ENCODE measurements around the gene MGAT5.

Gene MGAT5

GRCh38 chr2:134362152-134362668 lies 108.3 kb downstream of the MGAT5 start:
- no peak overlapping the region for H3K27ac ChIP-seq
- H3K4me1 ChIP-seq (ENCODE audit: control insufficient read depth in 1 of 2, insufficient read depth in 1 of 2, low read depth in 1 of 2, low read length in 1 of 2) = no peaks in the 10 kb centered on the region
- TF ChIP-seq, protein P1, sequence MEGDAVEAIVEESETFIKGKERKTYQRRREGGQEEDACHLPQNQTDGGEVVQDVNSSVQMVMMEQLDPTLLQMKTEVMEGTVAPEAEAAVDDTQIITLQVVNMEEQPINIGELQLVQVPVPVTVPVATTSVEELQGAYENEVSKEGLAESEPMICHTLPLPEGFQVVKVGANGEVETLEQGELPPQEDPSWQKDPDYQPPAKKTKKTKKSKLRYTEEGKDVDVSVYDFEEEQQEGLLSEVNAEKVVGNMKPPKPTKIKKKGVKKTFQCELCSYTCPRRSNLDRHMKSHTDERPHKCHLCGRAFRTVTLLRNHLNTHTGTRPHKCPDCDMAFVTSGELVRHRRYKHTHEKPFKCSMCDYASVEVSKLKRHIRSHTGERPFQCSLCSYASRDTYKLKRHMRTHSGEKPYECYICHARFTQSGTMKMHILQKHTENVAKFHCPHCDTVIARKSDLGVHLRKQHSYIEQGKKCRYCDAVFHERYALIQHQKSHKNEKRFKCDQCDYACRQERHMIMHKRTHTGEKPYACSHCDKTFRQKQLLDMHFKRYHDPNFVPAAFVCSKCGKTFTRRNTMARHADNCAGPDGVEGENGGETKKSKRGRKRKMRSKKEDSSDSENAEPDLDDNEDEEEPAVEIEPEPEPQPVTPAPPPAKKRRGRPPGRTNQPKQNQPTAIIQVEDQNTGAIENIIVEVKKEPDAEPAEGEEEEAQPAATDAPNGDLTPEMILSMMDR (IDR thresholded peaks at IDR 0.05) = no peak
- H3K9me3 ChIP-seq = no peaks in the 10 kb centered on the region
- no peak overlapping the region for H3K4me3 ChIP-seq (ENCODE audit: low read depth in 1 of 2, low read length in 1 of 2)
- H3K36me3 ChIP-seq = peaks cover 37% of the 10 kb centered on the region
- no peaks in the 10 kb centered on the region for H3K27me3 ChIP-seq

DNA sequence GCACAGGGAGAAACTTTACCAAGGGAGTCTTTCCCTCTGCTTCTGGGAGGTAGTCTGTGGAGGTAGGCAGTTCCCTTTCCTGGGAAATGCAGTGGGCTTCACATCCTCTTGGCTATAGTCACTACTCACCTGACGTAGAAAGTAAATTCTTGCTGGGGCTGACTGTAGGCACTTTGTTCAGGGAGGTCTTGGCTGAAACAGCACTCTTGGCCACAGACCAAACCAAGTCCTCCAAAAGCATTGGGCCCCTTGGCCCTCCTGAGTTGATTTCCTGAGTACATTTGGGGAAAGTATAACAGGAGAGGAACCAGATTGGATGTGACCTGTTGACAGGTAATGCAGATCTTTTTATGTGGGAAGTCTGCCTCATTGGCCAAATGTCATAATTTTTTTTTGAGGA lies 108.9 kb downstream of the MGAT5 start:
- no peaks in the 10 kb centered on the region for H3K4me1 ChIP-seq (ENCODE audit: control insufficient read depth in 1 of 2, insufficient read depth in 1 of 2, low read depth in 1 of 2, low read length in 1 of 2)
- peaks cover 37% of the 10 kb centered on the region for H3K36me3 ChIP-seq
- no peak overlapping the region for H3K27ac ChIP-seq
- no peaks in the 10 kb centered on the region for H3K27me3 ChIP-seq
- no peaks in the 10 kb centered on the region for H3K9me3 ChIP-seq
- TF ChIP-seq, protein P1 (IDR thresholded peaks at IDR 0.05) = no peak
- no peak overlapping the region for H3K4me3 ChIP-seq (ENCODE audit: low read depth in 1 of 2, low read length in 1 of 2)

- TF ChIP-seq, protein P1 (IDR thresholded peaks at IDR 0.05) = no peak
- H3K9me3 ChIP-seq = no peaks in the 10 kb centered on the region
- H3K4me3 ChIP-seq (ENCODE audit: low read depth in 1 of 2, low read length in 1 of 2) = no peak overlapping the region
- no peak overlapping the region for H3K27ac ChIP-seq
- no peaks in the 10 kb centered on the region for H3K4me1 ChIP-seq (ENCODE audit: control insufficient read depth in 1 of 2, insufficient read depth in 1 of 2, low read depth in 1 of 2, low read length in 1 of 2)
- no peaks in the 10 kb centered on the region for H3K27me3 ChIP-seq
- peaks cover 37% of the 10 kb centered on the region for H3K36me3 ChIP-seq
Observed at GRCh38 chr2:134365356-134365755, 111.5 kb downstream of the MGAT5 start.

DNA sequence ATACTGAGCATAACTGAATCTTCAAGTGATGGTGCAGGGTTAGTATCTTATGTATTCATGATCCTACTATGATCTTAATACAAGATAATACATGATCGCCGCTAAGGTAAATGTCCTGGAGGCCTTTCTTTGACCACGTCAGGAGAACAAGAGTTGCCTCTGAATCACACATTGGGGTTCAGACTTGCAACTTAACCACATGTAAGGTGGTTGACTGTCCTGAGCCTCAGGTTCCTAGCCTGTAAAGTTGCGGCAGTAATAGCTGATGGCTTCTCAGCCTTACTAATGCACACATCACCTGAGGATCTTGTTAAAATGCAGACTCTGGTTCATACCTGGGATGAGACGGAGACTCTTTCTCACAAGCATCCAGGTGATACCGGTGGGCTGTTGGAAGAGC lies 112.5 kb downstream of the MGAT5 start:
- no peak overlapping the region for H3K4me3 ChIP-seq (ENCODE audit: low read depth in 1 of 2, low read length in 1 of 2)
- TF ChIP-seq, protein P1 (IDR thresholded peaks at IDR 0.05) = no peak
- H3K9me3 ChIP-seq = no peaks in the 10 kb centered on the region
- H3K4me1 ChIP-seq (ENCODE audit: control insufficient read depth in 1 of 2, insufficient read depth in 1 of 2, low read depth in 1 of 2, low read length in 1 of 2) = no peaks in the 10 kb centered on the region
- peaks cover 33% of the 10 kb centered on the region for H3K36me3 ChIP-seq
- H3K27me3 ChIP-seq = no peaks in the 10 kb centered on the region
- no peak overlapping the region for H3K27ac ChIP-seq

GRCh38 chr2:134367213-134367612 lies 113.3 kb downstream of the MGAT5 start:
- H3K27me3 ChIP-seq = no peaks in the 10 kb centered on the region
- no peak overlapping the region for H3K4me3 ChIP-seq (ENCODE audit: low read depth in 1 of 2, low read length in 1 of 2)
- H3K4me1 ChIP-seq (ENCODE audit: control insufficient read depth in 1 of 2, insufficient read depth in 1 of 2, low read depth in 1 of 2, low read length in 1 of 2) = no peaks in the 10 kb centered on the region
- no peak overlapping the region for H3K27ac ChIP-seq
- TF ChIP-seq, protein P1 (IDR thresholded peaks at IDR 0.05) = no peak
- no peaks in the 10 kb centered on the region for H3K9me3 ChIP-seq
- H3K36me3 ChIP-seq = peaks cover 32% of the 10 kb centered on the region
